HepG2 (cell line): ENCODE measurements around the gene SMAP2. TPM values are rescaled to one million over a fixed set of nuclear protein-coding genes. Genes with fewer than 3 reads are reported as not detected.

ENCODE experiments used
- ATAC-seq: fragments of 200-7000 bp; cut with Tn5 transposase; 3 replicates; pipeline ENCODE4 v1.9.1; 2020; ENCODE audit warnings: mild to moderate bottlenecking, moderate library complexity
- BruUV-seq: library from RNA; stranded (reverse); fragments of 400-500 nt; replicated peaks from 2 replicates; lab custom pipeline; 2021; lab: Mats Ljungman, UMichigan
- CTCF ChIA-PET: fragments of 300-600 bp; formaldehyde crosslinking; extraction: SDS; loops from one replicate; lab custom pipeline; 2021; ENCODE audit warnings: low total read pairs, inconsistent platforms, low intra/inter-chr PET ratio; lab: Yijun Ruan, JAX
- POLR2A ChIA-PET: fragments of 350-600 bp; sonication (Branson Sonifier 250); formaldehyde crosslinking; loops from one replicate; lab custom pipeline; 2020; ENCODE audit warnings: antibody characterized with exemption, inconsistent platforms; lab: Yijun Ruan, JAX
- DNase-seq: peaks from one replicate; pipeline ENCODE4 v3.0.0-alpha.2; 2015; ENCODE audit warnings: low spot score
- FAIRE-seq: peaks from 3 replicates; lab custom pipeline; 2011; peaks lifted over from hg19 to GRCh38; lab: Jason Lieb, UNC
- H2AFZ ChIP-seq: one replicate; pipeline ENCODE4 v1.6.1; 2011; ENCODE audit warnings: low read length, inconsistent platforms
- H3K27ac ChIP-seq: fragments of 300-600 bp; 3 replicates; pipeline ENCODE4 v1.8.0; 2011; ENCODE audit warnings: mixed run types, mild to moderate bottlenecking, mixed read lengths, low read length, inconsistent platforms; ENCODE audit not compliant: insufficient read depth; ENCODE audit errors: extremely low read length
- H3K27me3 ChIP-seq, 2 experiments: fragments of 200-600 bp in 1 of 2; 2 replicates in 1 of 2; 3 replicates in 1 of 2; pipeline versions ENCODE4 v1.6.0 to v1.8.0; 2011; ENCODE audit warnings: low read length in 2 of 2, mild to moderate bottlenecking in 2 of 2, moderate library complexity in 2 of 2, inconsistent platforms in 1 of 2; ENCODE audit not compliant: insufficient read depth in 2 of 2, control insufficient read depth in 1 of 2
- H3K36me3 ChIP-seq, 2 experiments: fragments of 200-600 bp in 1 of 2; replicated peaks in 1 of 2; 2 replicates in 1 of 2; 3 replicates in 1 of 2; pipeline versions ENCODE4 v1.5.1 to v1.8.0; 2011; ENCODE audit warnings: low read length in 2 of 2, inconsistent platforms in 1 of 2; ENCODE audit not compliant: insufficient read depth in 2 of 2, control insufficient read depth in 1 of 2
- H3K4me1 ChIP-seq: 2 replicates; pipeline ENCODE4 v1.5.1; 2012; ENCODE audit warnings: low read length, inconsistent platforms; ENCODE audit not compliant: insufficient read depth
- H3K4me2 ChIP-seq: 2 replicates; pipeline ENCODE4 v1.6.0; 2011; ENCODE audit warnings: low read depth, low read length, inconsistent platforms
- H3K4me3 ChIP-seq, 3 experiments: fragments of 200-600 bp in 1 of 3; sonication (generic), shearing (Covaris generic) in 1 of 3; replicated peaks in 1 of 3; 2 replicates each; pipeline ENCODE4 v1.5.1; 2011 to 2016; ENCODE audit warnings: low read length in 3 of 3, inconsistent platforms in 2 of 3, low read depth in 2 of 3, mild to moderate bottlenecking in 2 of 3, control low read depth in 1 of 3, mixed read lengths in 1 of 3; ENCODE audit not compliant: insufficient read depth in 1 of 3
- H3K79me2 ChIP-seq: one replicate; pipeline ENCODE4 v1.6.1; 2011; ENCODE audit warnings: low read length, inconsistent platforms; ENCODE audit not compliant: insufficient read depth
- H3K9ac ChIP-seq: 2 replicates; pipeline ENCODE4 v1.6.0; 2011; ENCODE audit warnings: mild to moderate bottlenecking, low read depth, low read length, inconsistent platforms; ENCODE audit not compliant: insufficient read depth
- H3K9me3 ChIP-seq: 2 replicates; pipeline ENCODE4 v1.5.1; 2012; ENCODE audit warnings: mild to moderate bottlenecking, low read length
- H4K20me1 ChIP-seq: 2 replicates; pipeline ENCODE4 v1.6.0; 2011; ENCODE audit warnings: inconsistent platforms, mild to moderate bottlenecking, low read length, moderate library complexity; ENCODE audit not compliant: insufficient read depth
- ARID4A ChIP-seq: sonication (generic); formaldehyde crosslinking; IDR thresholded peaks from 2 replicates; pipeline ENCODE4 v1.5.0; 2020; ENCODE audit warnings: mild to moderate bottlenecking, missing genetic modification reagents, borderline replicate concordance
- ELF3 ChIP-seq: IDR thresholded peaks from 2 replicates; pipeline ENCODE4 v1.6.1; 2016; ENCODE audit warnings: missing genetic modification reagents, missing compliant biosample characterization
- FLYWCH1 ChIP-seq: sonication (generic); formaldehyde crosslinking; IDR thresholded peaks from 2 replicates; pipeline ENCODE4 v1.8.1; 2023; ENCODE audit warnings: mild to moderate bottlenecking, missing genetic modification reagents
- NONO ChIP-seq, 2 experiments: fragments of 450-650 bp in 1 of 2; sonication (generic) in 1 of 2; formaldehyde crosslinking in 1 of 2; IDR thresholded peaks in 1 of 2; conservative IDR thresholded peaks in 1 of 2; 2 replicates each; pipeline versions ENCODE4 v1.6.1 to v1.8.0; 2017 to 2022; ENCODE audit warnings: mild to moderate bottlenecking in 1 of 2, missing genetic modification reagents in 1 of 2, moderate library complexity in 1 of 2
- SMARCE1 ChIP-seq: fragments of 450-650 bp; IDR thresholded peaks from 2 replicates; pipeline ENCODE4 v1.6.1; 2017; ENCODE audit warnings: borderline replicate concordance
- TARDBP ChIP-seq: sonication (generic); formaldehyde crosslinking; IDR thresholded peaks from 2 replicates; pipeline ENCODE4 v1.8.0; 2022; ENCODE audit warnings: mild to moderate bottlenecking, missing genetic modification reagents
- ZBTB4 ChIP-seq: sonication (generic); formaldehyde crosslinking; IDR thresholded peaks from 2 replicates; pipeline ENCODE4 v1.4.0; 2020; ENCODE audit warnings: missing genetic modification reagents, mild to moderate bottlenecking, borderline replicate concordance
- ZNF839 ChIP-seq: sonication (generic); formaldehyde crosslinking; IDR thresholded peaks from 2 replicates; pipeline ENCODE4 v1.4.0; 2020; ENCODE audit warnings: missing genetic modification reagents, mild to moderate bottlenecking, borderline replicate concordance
- WGBS: methylation state at CpG from one replicate; pipeline ENCODE4 v1.1.6; 2017; ENCODE audit warnings: low lambda C conversion rate; 5-methylcytosine and 5-hydroxymethylcytosine counted together
- in situ Hi-C: cut with HindIII; loops from 2 replicates; pipeline ENCODE4 v1.10.0; 2017; ENCODE audit warnings: low pct_unique_long_range_greater_than_20kb; ENCODE audit not compliant: extremely low pct_ligation_motif_present
- intact Hi-C: fragments of 100-400 bp; cut with micrococcal nuclease; formaldehyde crosslinking; loops from one replicate; pipeline ENCODE4 v1.10.0; 2022; ENCODE audit not compliant: unreplicated experiment
- polyA plus RNA-seq, 8 experiments: library from polyadenylated mRNA; depleted of rRNA in 3 of 8; stranded (reverse) in 7 of 8; unstranded in 1 of 8; fragments of >200 nt; fragmentation: Illumina TruSeq in 4 of 8; extraction: Trizol in 4 of 8; gene quantifications; 2 replicates each; pipeline versions ENCODE4 v1.2.1 to v1.2.3, GENCODE V29; 2011 to 2016; ENCODE audit warnings: low read depth in 4 of 8, missing spikeins in 1 of 8, mixed read lengths in 1 of 8; ENCODE audit not compliant: insufficient read depth in 1 of 8
- total RNA-seq, 5 experiments: library from RNA; depleted of rRNA; stranded (reverse); fragments of >200 nt; fragmentation: Illumina TruSeq; extraction: Trizol; gene quantifications; 2 replicates each; pipeline ENCODE4 v1.2.3, GENCODE V29; 2016; ENCODE audit warnings: low read depth in 1 of 5

The SMAP2 gene
- total and polyA plus RNA-seq, 2 of the 13 experiments (the other 11 are each of a cell fraction or from before 2014, with no cell fraction given) = 19.0 to 22.3 TPM

GRCh38 chr1:40384887-40385286, 11.4 kb downstream of the SMAP2 start:
- no peak; the same call in 2 of the 3 replicates for ATAC-seq
- H3K4me3 ChIP-seq = peak overlapping the region in 2 of 3 experiments; percentile 23 to 47; a peak in 2 of 6 replicates
- H3K27me3 ChIP-seq = no peaks in the 10 kb centered on the region
- intact Hi-C loops (no loop called here), in situ Hi-C loops (no loop called here)
- H3K4me1 ChIP-seq = peaks cover 90% of the 10 kb centered on the region
- H3K27ac ChIP-seq = peak overlapping the region; percentile 81
- TF ChIP-seq ZBTB4 (peak; percentile 41; the same call in 1 of the 2 replicates), ARID4A (CRISPR knock-in tag) (0 out of 2 replicates have a peak, but pooled peaks have one; percentile 24), FLYWCH1 (CRISPR knock-in tag) (no peak), TARDBP (CRISPR knock-in tag) (0 out of 2 replicates have a peak, but pooled peaks have one; percentile 20), ELF3 (CRISPR knock-in tag) (0 out of 2 replicates have a peak, but pooled peaks have one; percentile 4), ZNF839 (0 out of 2 replicates have a peak, but pooled peaks have one; percentile 34), NONO (IDR thresholded peaks at IDR 0.05) (no peak), NONO (CRISPR knock-in tag; conservative IDR thresholded peaks at IDR 0.05) (no peak), SMARCE1 (no peak)
- no peaks in the 10 kb centered on the region for H3K36me3 ChIP-seq
- H3K4me2 ChIP-seq = peak overlapping the region; percentile 64
- 52% methylated on average over 6 of the region's 6 CpGs for WGBS
- H3K9ac ChIP-seq = peak overlapping the region; percentile 46
- CTCF ChIA-PET = interaction anchor here (1.4 kb wide), 1 partner anchor 19 kb away, joined by 5 read pairs; no protein-coding TSS in a partner anchor
- POLR2A ChIA-PET = interaction anchor here (1.5 to 4.7 kb wide), 5 partner anchors 11 to 70 kb away, joined by 5 to 39 read pairs (median 14); partner anchors contain the start of genes COL9A2 and SMAP2
- no peak for DNase-seq
- peaks cover 77% of the 10 kb centered on the region for H3K79me2 ChIP-seq
- no peaks in the 10 kb centered on the region for H3K9me3 ChIP-seq
- BruUV-seq = no TSS peak
- no peak overlapping the region for H2AFZ ChIP-seq
- no peaks in the 10 kb centered on the region for H4K20me1 ChIP-seq
- no peak for FAIRE-seq
